ENCODE results near the gene FILIP1.

FILIP1 gene

GRCh38 chr6:75397656-75398465, 95.7 kb downstream of the FILIP1 start:
- TF ChIP-seq CTCF (conservative IDR thresholded peaks at IDR 0.05; ENCODE audit: low read depth, low read length), result no peak
- peak; percentile 38 for DNase-seq (ENCODE audit: low read depth)
- H3K4me3 ChIP-seq (ENCODE audit: low read depth, low read length), result no peak overlapping the region

- DNase-seq (ENCODE audit: low read depth), result no peak
- TF ChIP-seq CTCF (conservative IDR thresholded peaks at IDR 0.05; ENCODE audit: low read depth, low read length), result no peak
- no peak overlapping the region for H3K4me3 ChIP-seq (ENCODE audit: low read depth, low read length)
Observed at GRCh38 chr6:75397171-75397570, 96.4 kb downstream of the FILIP1 start.

- peak; percentile 82 for DNase-seq (ENCODE audit: low read depth)
- no peak overlapping the region for H3K4me3 ChIP-seq (ENCODE audit: low read depth, low read length)
- no peak for TF ChIP-seq CTCF (conservative IDR thresholded peaks at IDR 0.05; ENCODE audit: low read depth, low read length)
Observed at GRCh38 chr6:75396005-75396800, 97.4 kb downstream of the FILIP1 start.

- no peak for DNase-seq (ENCODE audit: low read depth)
- H3K4me3 ChIP-seq (ENCODE audit: low read depth, low read length), result no peak overlapping the region
- no peak for TF ChIP-seq CTCF (conservative IDR thresholded peaks at IDR 0.05; ENCODE audit: low read depth, low read length)
Observed at GRCh38 chr6:75393806-75394205, 99.8 kb downstream of the FILIP1 start.

GRCh38 chr6:75391276-75391675, 102.3 kb downstream of the FILIP1 start:
- DNase-seq (ENCODE audit: low read depth), result no peak

GRCh38 chr6:75386050-75386770, 107.4 kb downstream of the FILIP1 start:
- peak; percentile 67 for DNase-seq (ENCODE audit: low read depth)
- H3K4me3 ChIP-seq (ENCODE audit: low read depth, low read length), result no peak overlapping the region
- no peak for TF ChIP-seq CTCF (conservative IDR thresholded peaks at IDR 0.05; ENCODE audit: low read depth, low read length)

More at GRCh38 chr6:75391276-75391675, 102.3 kb downstream of the FILIP1 start:
- no peak overlapping the region for H3K4me3 ChIP-seq (ENCODE audit: low read depth, low read length)
- TF ChIP-seq CTCF (conservative IDR thresholded peaks at IDR 0.05; ENCODE audit: low read depth, low read length), result no peak
